HG02759 (cell line): Measurements from ENCODE around the gene STX4.

Experiments used
- ATAC-seq: cut with Tn5 transposase; IDR thresholded peaks from one replicate; pipeline ENCODE4 v1.9.1; 2021; ENCODE audit warnings: mild to moderate bottlenecking, moderate library complexity; ENCODE audit not compliant: unreplicated experiment

STX4 gene

DNA sequence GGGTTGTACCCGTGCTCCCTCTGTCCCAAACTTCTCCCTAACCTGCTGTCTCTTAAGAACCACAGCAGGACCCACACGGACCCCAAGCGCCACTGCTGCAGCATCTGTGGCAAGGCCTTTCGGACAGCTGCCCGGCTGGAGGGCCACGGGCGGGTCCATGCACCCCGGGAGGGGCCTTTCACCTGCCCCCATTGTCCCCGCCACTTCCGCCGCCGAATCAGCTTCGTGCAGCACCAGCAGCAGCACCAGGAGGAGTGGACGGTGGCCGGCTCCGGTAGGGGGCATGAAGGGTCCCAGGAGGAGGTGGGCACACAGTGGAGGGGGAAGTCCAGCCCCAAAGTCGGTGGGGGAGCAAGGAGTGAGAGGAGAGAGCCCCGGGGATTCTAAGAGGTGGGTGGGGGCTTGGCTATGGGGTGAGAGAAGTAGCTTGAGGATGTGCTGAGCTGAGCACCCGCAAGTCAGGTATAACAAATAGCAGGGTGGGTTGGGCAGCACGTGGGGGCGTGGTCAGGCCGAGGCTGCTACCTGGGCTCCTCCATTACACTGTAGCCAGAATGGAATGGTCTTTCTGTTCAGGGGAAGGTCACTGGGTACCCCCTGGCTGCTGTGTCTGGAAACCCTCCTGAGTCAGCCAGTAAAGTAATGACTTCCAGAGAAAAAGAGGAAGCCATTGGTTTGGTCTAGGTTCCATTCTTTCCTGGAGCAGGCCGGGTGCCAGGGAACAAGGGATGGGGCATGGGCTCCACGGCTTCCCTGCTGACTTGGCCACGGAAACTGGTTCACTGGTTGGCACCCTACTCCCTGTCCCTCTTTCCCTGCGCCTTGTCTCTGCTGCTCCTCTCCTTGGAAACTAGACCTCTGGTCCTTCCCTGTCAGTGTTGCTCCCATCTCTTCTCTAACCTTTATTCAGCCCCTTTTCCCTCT is 48.3 kb downstream of the STX4 start:
- no peak for ATAC-seq

DNA sequence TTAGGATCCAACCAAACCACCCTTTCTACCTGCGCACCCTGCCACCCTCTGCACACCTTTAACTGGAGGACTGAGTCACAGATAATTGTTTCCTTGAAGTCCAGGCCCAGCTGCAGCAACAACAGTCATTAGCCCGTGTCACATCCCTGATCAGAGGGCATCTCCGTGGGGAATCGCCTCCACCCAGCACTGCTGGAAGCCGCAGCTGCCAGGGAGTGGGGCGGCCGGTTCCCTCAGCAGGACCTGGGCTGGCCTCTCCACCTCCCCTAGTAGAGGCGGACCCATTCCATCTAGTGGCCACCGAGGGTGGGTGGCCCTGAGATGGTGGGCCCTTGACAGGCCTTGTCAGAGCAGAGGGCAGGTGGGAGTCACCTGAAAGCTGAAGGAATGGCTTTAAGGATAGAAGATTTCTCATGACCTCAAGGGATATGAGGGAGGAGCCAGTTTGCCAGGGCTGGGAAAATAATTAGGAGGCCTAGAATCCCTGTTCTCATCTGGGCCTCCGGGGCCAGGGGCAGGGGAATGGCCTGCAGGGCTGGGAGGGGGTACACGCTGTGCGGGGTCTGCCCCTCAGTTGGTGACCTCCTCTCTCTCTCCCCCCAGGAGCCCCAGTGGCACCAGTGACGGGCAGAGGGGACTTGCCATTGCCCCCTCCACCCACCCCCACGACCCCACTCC is 49.1 kb downstream of the STX4 start:
- no peak for ATAC-seq

DNA sequence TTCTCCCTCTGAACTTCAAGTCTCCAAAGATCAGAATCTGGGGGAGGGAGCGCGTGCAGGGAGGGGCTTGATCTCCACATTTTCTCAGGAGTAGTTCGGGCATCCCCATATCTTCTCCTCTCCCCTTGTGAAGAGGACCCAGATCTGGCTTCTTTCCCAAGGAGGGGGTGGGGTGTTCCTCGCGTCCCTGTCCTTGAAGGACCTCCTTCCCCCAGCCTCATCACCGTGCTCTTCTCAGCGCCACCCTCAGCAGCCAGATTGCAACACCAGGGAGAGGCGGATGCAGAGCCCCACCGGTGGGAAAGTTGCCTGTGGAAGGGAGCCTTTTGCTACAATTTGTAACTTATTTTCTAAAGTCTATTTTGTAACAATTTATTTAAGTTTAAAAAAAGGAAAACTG is 49.7 kb downstream of the STX4 start:
- no peak for ATAC-seq

DNA sequence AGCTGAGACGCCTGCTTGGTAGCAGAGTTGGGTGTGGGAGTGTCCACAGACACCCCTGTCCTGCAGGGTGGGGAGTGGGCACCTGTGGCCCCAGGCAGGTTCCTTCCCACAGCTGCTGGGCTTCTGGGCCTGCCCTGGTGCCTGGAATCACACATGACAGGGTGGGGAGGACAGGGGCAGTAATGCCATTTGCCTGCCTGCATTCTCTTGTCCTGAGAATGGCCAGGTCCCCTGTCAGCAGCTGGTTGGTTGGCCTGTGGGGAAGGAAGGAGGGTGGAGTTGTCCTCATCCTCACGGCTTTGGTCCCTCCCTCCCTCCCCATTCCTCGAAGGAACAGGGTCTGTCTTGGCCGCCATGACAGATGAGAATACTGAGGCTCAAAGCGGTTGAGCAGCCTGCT is 50.2 kb downstream of the STX4 start:
- no peak for ATAC-seq

DNA sequence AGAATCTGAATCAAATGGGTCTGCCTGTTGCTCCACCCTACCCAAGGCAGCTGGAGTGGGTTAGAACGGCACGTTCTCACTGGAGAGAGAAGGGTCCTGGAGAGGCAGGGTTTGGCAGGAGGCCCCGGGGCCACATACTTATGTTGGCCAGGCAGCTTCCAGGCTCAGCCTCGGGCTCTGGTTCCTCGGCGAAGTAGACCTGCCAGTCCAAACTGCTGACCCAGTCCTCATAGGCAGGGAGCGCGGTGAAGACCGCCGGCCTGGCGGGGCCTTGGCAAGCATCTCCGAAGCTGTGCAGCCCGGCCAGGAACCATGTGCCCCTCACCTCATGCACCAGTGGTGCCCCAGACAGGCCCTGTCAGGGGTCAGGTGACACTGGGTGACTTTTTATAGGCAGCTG is 50.6 kb downstream of the STX4 start:
- no peak for ATAC-seq

DNA sequence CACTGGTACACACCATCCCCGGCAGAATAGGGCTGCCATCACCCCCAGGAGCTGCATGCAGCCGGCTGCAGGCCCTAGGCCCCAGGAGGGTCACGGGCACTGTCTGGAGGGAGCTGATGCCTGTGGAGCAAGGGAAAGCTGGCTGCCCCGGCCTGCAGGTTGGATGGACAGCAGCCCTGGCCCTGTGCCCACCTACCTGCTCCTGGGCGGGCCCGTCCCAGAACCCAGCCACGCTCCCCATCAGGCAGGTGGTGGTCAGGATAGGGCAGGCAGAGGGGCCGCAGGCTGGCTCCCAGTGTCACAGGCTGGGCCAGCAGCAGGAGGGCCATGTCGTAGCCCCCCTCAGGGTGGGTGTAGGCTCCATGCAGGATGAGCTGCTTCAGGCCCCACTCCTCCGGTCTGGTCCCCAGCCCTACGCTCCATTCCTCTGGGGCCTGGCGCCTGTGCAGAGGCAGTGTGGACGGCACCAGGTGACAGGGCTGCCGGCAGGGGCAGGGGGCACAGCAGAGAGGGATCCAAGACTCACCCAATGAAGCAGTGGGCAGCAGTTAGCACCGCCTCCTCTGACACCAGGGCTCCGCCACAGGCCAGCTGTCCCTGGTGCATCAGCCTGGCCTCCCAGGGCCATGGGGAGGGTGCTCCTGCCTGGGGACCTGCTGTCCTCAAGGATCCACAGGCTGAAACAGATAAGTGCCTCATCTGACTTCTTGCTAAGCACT is 51.4 kb downstream of the STX4 start:
- ATAC-seq, result no peak

DNA sequence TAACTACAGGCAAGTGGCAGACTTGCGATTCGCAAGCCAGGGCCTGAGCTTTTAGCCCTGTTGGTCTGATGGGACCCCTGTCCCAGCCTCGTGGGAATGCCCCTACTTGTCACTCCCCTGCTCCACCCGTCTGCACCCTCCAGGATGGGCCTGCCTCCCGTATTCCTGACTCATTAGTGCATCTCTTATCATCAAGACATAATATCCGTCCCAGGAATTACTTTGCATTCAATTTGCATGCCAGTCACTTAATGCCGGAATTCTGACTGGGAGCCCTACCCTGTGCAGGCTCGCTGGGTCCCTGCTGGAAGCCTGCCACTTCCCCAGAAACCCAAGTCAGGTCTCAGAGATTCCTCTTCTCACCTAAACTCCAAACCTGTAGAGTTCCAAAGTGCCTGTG is 52.1 kb downstream of the STX4 start:
- ATAC-seq, result no peak

DNA sequence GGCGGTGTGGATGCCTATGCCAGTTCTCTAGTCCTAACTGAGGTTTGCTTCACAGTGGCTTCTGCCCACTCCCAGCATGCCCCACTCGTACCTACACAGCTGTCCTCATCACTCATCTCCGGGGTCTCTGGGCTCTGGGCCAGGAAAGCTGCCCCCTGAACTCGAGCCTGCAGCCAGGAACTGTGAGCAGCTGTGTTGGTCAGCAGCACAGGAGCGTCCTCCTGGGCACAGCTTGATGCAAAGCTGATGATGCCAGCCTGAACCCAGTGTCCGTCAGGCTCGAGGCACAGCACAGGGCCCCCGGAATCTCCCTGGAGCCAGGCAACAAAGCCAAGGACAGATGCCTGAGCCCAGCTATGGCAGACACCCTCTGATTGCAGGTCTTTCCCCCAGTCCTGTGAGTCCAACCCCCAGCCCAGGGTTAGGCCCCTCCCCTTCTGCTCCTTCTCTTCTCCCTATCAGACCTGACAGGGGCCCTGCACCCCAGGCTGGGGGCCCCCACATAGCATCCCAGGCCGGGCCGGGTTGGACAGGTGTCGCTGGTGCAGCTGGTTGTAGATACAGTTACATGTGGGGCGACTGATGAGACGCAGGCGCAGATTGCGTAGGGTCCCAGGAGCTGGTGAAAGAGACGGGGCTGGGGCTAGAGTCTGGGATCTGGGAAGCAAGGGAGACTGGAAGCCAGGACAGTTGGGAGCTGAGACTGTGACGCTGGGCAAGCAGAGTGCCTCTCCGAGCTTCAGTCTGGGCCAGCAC is 52.7 kb downstream of the STX4 start:
- ATAC-seq, result no peak

DNA sequence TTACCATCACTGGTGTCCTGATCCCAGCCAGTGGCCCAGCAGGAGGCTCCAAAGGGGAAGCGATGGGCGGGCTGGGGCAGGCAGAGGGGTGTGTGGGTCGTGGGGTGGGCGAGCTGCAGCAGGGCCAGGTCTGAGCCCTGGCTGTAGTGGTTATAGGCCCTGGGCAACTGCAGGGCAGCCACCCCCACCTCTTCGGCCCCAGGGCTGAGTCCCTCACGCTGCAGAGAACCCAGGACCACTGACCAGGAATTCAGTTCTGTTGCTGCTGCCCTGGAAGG is 53.2 kb downstream of the STX4 start:
- no peak for ATAC-seq

DNA sequence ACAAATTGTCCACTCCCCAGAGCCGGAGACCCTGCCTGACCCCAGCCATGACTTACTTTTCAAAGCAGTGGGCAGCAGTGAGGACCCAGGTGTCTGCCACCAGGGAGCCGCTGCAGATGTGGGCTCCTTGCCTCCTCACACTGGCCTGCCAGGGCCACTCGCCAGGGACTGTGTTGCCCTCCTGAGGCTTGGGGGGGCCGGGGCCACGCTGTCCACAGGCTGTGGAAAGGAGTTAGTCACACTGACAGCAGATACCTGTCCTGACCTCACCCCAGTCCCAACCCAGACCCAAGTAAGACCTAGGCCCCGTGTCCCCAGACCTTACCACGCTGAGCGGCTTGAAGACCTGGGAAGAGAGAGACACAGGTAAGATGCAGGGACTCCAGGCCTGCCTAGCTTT is 54.1 kb downstream of the STX4 start:
- no peak for ATAC-seq

DNA sequence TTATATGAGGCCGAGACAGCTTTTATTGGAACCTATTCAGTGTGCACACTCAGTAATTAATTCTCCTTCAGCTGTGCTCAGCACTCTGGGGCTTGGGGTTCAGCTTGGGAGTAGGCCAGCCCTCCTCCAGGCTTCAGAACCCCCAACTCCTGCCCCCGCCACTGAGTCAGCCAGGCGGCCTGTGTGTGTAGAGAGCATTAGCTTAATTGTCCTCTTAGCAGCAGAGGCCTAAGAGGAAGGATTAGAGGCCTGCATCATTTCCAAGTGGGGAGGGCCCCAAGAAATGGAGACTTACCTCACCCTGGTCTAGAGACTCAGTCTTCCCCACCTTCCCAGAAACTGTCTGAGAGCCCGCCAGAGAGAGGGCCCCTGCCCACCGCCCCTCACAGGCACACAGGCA is 54.6 kb downstream of the STX4 start:
- no peak for ATAC-seq

DNA sequence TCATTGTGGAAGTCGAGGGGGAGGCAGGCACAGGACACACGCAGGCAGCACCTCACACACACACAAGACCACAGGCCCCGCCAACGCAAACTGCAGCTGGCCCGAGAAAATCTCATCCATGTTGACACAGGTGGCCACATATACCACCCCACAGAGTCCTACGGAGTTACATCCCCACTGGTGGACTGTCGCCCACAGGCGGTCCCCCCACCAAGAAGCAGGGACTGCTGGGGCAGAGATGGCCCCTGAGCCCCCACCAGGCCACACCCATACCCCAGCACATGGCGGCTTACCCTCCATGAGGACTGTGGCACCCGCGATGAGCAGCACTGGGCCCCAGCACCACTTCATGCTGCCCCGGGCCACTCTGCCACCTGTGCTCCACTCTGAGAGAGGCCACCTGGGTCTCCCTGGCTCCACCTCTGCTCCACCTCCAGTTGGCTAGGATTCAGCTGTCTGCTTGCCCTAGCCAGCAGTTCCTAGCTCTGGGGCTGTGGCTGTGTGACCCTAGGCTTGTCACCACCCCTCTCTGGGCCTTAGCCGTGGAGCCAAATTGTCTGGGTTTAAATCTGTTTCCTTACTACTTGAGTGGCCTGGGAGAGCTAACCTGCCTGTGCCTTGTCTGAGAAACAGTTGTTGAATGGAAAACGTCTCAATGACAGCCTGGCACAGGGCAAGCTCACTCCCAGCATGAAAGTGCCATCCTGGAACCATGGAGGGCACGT is 55.3 kb downstream of the STX4 start, which contains the start of gene PRSS53:
PRSS53 (minus strand) TSS at position 485 of the 725 bp plus-strand sequence; CDS start at position 351, 134 bp downstream.
- no peak for ATAC-seq

DNA sequence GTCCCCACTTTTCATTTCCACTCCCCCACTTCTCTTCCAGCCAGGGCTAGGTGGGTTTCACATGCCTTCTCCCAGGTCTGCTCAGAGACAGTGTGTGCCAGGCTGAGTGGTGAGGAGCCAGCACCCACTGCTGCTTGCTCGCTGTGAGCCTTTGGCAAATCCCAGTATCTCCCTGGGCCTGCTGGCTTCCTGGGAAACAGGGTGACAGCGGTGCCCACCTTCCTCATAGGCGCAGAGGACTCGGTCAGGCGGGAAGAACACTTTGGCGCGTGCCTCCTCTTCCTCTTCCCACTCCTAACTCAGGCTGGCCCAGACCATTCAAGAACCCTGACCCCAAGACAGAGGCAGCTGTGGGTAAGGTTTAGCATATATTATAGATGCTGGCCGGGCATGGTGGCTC is 55.8 kb downstream of the STX4 start:
- ATAC-seq, result no peak
